GM18526 (cell line): ENCODE measurements around the gene LRFN4.

ENCODE experiments used
- POLR2A ChIP-seq: IDR thresholded peaks from 3 replicates; pipeline ENCODE4 v1.6.1; 2011; ENCODE audit not compliant: insufficient read length; ENCODE audit errors: extremely low read depth

LRFN4 gene

DNA sequence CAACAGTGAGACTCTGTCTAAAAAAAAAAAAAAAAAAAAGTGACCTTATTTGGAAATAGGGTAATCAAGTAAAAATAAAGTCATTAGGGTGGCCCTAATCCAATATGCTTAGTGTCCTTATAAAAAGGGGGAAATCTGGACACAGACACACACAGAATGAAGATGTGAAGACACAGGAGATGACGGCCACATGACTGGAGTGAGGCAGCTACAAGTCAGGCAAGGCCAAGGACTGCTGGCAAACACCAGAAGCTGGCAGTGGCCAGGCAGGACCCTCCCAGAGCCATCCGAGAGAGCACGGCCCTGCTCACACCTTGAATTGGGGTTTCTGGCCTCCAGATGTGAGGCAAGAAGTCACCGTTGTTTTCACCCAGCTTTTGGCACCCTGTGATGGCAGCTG lies 28.6 kb downstream of the LRFN4 start:
- TF ChIP-seq POLR2A: no peak

DNA sequence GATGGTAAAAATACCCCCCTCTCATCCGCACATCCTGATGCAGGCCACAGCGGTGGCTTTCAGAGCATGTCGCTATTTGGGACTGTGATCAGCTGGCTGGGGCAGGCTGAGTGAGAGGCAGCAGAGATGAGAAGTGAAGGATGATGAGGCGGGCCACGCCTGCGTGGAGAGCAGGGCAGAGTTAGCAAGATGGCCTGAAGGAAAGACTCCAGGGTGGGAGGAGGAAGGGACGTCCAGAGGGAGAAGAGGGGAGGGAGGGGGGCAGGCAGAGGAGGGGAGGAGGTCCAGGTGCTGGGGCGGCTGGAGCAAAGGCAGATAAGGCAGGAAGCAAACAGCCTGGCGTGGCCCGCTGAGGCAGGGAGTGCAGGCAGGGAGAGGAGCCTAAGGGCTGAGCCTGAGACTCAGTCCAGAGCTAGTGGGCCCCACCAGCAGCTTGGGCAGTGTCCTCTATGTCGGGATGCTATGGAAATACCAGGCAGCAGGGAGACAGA lies 29.1 kb downstream of the LRFN4 start:
- TF ChIP-seq POLR2A: no peak

DNA sequence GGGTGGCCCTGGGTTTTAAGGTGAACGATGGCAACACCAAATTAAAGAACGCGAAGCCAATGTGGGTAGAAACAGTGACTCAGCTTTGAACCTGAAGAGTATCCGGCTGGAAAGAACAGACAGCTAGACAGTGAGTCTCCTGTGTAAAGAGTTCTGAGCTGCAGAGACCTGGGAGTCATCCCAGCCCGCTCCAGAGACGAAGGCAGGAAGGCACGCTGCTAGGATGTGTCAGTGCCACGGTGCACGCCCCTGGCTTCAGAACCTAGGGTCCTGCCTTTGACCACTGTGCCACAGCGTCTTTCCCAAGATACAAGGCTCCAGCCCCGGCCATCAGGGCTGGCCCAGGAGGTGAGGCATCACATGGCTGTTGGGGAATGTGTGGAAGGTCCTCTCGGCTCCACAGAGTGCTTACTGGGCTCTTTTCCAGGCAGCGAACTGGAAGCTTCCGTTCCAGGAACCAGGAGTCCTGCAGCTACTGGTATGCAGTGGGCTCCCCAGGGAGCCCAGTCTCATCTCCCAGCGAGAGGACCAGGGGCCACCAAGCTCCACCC lies 29.9 kb downstream of the LRFN4 start:
- no peak for TF ChIP-seq POLR2A

DNA sequence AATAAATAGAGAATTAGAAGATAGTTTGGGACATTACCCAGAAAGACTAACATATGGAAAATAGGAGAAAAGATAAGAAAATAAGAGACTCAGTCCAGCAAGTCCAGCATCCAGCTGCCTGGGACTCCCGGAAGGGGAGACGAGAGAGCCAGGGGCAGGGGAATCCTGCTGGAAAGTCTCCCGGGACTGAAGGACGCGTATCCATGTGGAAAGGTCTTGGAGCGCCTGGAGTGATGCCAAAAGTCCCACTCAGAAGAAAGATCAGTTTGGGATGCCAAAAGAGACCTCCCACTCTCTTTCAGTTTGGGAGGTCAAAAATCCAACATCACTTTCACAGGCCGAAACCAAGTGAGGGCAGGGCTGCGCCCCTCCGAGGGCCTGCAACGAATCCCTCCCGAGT lies 30.7 kb downstream of the LRFN4 start:
- TF ChIP-seq POLR2A: no peak

DNA sequence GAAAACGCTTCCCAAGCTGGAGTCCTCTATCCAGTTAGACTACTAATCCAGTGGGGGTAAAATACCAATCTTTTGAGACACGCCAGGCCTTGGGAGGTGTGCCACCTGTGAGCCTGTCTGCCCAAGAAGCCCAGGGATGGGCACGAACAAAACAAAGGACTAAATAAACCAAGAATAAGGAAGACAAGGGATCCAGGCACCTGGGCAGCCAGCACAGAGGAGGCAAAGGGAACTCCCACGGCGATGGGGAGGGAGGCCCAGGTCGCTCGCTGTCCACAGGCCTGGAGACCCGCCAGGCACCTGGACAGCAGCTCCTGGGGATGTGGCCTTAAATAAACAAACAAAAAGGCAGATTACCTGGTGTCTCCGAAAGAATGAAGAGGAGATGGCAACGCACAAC lies 31.4 kb downstream of the LRFN4 start:
- TF ChIP-seq POLR2A: no peak

DNA sequence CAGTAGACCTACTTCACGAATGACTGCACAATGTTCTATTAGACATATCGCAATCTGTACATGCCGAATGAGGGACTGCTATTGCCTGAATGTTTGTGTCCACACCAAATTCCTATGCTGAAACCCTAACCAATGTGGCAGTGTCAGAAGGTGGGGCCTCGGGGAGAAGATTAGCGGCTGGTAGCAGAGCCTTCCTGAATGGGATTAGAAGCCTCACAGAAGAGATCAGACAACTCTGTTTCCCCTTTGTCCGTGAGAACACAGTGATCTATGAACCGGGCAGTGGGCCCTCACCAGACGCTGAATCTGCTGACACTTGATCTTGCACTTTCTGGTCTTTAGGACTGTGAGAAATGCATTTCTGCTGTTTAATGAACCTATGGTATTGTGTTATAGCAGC lies 33.1 kb downstream of the LRFN4 start:
- no peak for TF ChIP-seq POLR2A

DNA sequence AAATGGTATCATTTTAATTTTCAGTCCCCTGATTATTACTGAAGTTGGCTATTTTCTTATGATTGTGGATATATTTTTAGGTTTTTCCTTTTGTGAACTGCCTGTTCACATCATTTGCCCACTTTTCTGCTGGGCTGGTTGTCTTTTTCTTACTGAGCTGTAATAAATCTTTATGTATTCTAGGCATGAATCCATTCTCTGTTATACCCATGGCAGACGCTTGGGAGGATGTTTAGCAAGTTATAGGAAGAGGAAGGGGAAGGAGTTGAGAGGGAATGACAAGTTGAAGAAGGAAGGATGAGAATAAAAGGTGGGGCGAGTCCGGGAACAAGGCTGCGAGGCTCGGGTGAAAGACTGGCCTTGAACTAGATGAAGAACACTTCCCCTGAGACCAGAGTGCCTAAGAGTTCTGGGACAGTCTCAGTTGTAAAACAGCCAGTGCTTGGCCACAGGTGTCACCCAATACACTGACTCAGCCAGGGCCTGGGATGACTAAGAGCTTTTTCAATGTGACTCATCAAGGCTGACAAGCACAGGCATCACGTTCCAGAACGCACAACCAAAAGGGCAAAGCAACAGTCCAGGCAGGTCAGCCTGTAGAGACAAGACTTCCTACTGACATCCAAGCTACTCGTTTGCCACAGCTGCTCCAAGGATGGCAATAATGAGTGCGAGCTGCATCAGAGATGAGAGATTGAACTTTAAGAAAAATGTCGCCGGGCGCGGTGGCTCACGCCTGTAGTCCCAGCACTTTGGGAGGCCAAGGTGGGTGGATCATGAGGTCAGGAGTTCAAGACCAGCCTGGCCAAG lies 35.2 kb downstream of the LRFN4 start:
- no peak for TF ChIP-seq POLR2A

DNA sequence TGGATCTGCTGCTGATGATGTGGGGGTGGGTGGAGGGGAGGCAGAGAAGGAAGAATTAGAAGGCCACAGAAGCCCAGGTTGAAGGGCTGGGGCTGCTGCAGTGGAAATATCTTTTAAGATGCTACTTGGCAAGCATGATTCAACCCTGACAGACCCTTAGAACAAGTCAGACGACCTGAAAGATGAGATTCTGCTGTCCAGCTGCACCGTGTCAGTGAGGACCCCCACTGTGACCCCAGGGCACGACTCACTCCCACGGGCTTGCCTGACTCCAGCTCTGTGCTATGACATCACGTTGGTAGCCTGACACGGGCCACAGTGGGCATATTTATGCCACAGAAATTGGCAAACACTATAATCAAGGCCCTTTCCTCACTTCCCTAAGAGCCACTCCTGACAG lies 36.0 kb downstream of the LRFN4 start:
- no peak for TF ChIP-seq POLR2A

DNA sequence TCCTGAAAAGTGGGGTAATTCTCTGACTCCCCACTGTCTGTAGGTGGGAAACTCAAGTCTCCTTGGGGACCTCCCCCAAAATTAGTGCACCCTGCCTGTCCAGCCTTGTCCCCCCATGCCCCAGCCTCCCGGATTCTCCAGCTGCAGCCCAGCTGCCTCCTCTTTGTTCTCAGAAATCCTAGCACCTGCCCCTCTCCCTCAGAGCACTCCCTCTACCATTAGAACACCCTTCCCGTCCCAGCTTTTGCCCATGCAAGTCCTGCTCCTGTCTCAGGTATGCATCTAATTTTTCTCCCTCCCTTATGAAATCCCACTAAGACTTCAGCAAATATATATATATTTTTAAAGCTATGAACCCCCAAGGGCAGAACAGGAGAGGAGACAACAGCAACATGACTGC lies 37.3 kb downstream of the LRFN4 start:
- TF ChIP-seq POLR2A: no peak

DNA sequence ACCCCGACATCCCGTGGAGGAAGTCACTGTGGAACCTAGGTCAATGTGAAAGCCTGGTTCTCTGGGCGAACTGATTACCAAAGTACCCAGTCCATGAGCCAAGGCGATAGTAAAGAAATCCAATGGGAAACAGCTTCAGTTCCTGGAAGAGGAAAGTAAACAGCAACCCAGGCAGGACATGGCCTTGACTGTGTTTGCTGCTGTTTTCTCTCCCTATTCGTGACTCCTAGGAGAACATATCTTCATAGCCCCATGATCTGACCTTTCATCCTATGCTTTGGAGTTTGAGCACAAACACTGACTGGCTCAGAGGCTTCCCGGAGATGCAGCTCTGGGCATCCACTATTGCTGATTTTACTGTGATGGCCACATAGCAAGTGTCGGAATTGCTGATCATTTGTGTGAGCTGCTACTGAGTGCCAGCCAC lies 45.1 kb downstream of the LRFN4 start:
- TF ChIP-seq POLR2A: no peak

DNA sequence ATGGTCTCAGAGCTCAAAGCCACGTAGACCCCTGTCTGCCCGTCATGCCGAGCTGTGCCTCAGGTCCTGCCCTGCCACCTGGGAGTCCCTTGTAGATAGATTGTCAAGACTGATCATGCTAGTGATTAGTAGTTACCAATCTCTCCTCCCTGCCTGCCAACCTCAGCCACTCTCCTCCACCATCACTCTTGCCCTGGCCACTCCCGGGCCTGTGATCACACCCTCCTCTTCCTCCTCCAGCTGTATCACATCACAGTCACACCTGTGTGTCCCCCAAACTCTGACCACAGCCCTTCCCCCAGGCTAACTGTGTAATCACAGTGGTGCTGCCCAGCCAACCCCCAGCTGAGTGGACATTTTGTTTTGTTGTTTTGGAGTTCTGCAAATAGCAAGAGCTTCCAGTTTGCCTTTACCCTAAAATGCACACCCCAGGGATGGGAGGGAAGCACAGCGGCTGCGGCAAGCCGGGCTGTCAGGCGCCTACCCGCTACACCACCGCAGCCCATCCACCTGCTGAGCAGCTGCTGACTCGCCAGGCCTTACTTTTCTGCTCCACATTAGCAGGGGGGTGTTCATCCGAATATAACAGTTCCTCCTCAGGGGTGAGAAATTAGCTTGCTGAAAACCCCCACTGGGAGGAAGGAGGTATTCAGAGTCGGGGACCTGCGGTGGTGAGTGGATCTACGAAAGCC lies 45.8 kb downstream of the LRFN4 start:
- TF ChIP-seq POLR2A: no peak

DNA sequence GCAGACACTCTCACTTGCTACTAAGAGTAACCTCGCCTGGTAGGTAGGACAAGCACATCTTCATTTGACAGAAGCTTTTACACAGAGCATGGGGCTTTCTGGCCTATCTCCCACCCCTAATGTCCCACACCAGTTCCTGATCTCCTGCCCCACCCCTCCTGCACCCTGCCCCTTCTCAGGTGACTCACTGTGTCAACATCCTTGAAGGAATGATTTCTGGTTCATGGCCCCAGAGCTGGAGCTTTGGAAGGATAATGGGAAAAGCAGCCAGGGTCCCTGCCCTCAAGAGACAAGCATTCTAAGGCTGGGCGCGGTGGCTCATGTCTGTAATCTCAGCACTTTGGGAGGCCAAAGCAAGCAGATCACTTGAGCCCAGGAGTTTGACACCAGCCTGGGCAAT lies 47.2 kb downstream of the LRFN4 start:
- no peak for TF ChIP-seq POLR2A

DNA sequence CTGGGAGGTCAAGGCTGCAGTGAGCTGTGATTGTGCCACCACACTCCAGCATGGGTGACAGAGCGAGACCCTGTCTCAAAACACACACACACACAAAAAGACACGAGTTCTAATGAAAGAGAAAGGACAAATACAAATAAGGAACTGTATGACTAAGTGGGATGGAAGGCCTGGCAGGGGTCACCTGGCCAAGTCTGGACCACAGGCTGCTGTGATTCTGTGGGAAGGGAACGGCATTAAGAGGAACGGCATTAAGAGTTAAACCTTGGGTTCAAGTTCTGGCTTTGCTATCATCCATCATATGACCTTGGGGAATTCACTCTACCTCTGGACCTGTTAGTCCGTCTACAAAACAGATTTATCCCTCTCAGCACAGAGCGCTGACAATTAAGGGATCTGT lies 47.7 kb downstream of the LRFN4 start:
- no peak for TF ChIP-seq POLR2A

DNA sequence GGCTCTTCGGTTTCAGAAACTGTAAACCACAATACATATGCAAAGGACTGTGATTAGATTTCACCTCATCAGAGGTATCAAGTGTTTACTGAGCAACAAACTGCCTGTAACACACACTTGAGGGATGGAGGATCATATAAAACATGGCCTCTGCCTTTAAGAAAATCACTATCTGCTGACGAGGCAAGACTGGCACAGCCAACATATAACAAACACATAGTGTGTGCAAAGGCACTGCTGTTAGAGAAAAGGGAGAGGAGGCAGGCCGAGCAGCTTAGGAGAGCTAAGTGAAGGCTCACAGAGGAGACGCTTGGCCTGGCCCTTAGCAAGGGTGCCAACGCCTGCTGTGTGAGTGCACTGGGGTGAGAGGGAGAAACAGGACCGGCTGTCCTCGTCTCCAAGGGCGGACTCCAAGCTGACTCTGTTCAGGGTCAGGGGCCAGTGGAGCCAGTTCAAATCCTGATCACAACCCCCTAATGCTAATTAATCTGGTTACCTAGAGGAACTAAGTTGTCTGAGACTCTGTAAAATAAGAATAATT lies 48.2 kb downstream of the LRFN4 start:
- TF ChIP-seq POLR2A: no peak

DNA sequence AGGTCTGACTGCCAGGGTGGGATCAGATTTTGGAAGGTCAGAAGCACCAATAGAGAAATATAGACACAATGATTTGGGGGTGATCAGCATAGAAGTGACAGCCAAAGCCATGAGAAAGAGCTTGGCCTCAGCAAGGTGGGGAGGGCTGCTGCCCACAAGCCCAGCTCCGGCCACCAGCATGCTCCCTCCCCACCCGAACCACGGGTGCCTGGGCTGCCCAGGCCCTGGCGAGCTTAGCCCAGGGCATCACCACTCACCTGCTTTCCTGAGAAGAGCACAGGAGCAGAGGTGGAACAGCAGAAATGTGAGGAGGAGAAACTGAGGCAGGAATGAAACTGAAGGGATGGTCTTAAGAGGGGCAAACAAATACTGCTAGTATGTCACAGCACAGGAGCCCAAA lies 48.8 kb downstream of the LRFN4 start:
- TF ChIP-seq POLR2A: no peak
